Tibial artery (tissue), 4 donors: ENCODE data around the gene SENP8.

Source experiments
- DNase-seq, 2 donors: peaks; one replicate each; pipeline ENCODE4 v3.0.0-alpha.2; 2019
- H3K27ac ChIP-seq, 2 donors: fragments of 200-600 bp; sonication (generic) in 1 of 2; 1 replicate in 1 of 2; 2 replicates in 1 of 2; pipeline ENCODE4 v1.5.1; 2018 to 2019; ENCODE audit warnings: mild to moderate bottlenecking in 1 of 2
- H3K27me3 ChIP-seq, 2 donors: fragments of 200-600 bp; sonication (generic) in 1 of 2; one replicate each; pipeline versions ENCODE4 v1.5.1 to v1.6.0; 2016 to 2019
- H3K36me3 ChIP-seq, 3 donors: fragments of 200-600 bp; sonication (generic) in 2 of 3; one replicate each; pipeline ENCODE4 v1.5.1; 2016 to 2019; ENCODE audit warnings: mild to moderate bottlenecking in 2 of 3
- H3K4me1 ChIP-seq, 4 donors: fragments of 200-600 bp; sonication (generic) in 2 of 4; 1 replicate in 3 of 4; 2 replicates in 1 of 4; pipeline ENCODE4 v1.5.1; 2016 to 2019
- H3K4me3 ChIP-seq, 2 donors: fragments of 200-600 bp; sonication (generic) in 1 of 2; 1 replicate in 1 of 2; 2 replicates in 1 of 2; pipeline ENCODE4 v1.5.1; 2018 to 2019; ENCODE audit warnings: mild to moderate bottlenecking in 2 of 2
- H3K9me3 ChIP-seq, 3 donors: fragments of 200-600 bp; sonication (generic) in 1 of 3; one replicate each; pipeline ENCODE4 v1.5.1; 2016 to 2019
- CTCF ChIP-seq, 2 experiments: fragments of 200-600 bp in 1 of 2; fragments of 450-650 bp in 1 of 2; IDR thresholded peaks; one replicate each; pipeline ENCODE4 v1.5.1; 2017 to 2019; ENCODE audit warnings: antibody characterized with exemption in 2 of 2, mild to moderate bottlenecking in 1 of 2, moderate library complexity in 1 of 2
- intact Hi-C: fragments of 100-400 bp; cut with DNase I; formaldehyde crosslinking; loops from one replicate; pipeline ENCODE4 v1.15.0; 2023; ENCODE audit warnings: low total_unique reads

The SENP8 gene

DNA sequence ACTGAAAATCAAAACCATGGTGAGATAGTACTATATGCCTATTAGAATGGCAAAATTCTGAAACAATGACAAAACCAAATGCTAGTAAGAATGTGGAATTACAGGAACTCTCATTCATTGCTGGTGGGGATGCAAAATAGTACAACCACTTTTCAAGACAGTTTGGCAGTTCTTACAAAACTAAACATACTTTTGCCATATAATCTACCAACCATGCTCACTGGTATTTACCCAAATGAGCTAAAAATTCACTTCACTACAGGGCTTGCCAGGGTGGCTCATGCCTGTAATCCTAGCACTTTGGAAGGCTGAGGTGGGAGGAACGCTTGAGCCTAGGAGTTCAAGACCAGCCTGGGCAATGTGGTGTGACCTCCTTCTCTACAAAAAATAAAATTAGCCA is 40.3 kb upstream of the SENP8 start:
- H3K27ac ChIP-seq = no peak overlapping the region
- no peaks in the 10 kb centered on the region for H3K9me3 ChIP-seq
- H3K36me3 ChIP-seq = no peaks in the 10 kb centered on the region
- intact Hi-C loops = no loop called here
- no peak for TF ChIP-seq CTCF (IDR thresholded peaks at IDR 0.05)
- H3K27me3 ChIP-seq = no peaks in the 10 kb centered on the region
- H3K4me3 ChIP-seq = no peak overlapping the region
- DNase-seq = no peak
- H3K4me1 ChIP-seq = peaks cover 0 to 25% (median 9%) of the 10 kb centered on the region in 4 donors

DNA sequence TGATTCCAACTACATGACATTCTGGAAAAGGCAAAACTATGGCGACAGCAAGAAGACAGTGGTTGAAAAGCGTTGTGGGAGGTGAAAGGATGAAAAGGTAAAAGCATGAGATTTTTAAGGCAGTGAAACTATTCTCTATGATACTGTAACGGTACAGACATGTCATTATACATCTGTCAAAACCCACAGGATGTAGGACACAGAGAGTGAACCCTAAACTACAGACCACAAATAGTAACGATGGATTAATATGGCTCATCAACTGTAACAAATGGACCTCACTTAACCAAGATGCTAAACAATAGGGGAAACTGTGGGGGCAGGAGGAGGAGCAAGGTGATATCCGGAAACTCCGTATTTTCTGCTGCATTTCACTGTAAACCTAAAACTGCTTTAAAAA is 39.3 kb upstream of the SENP8 start:
- no peaks in the 10 kb centered on the region for H3K36me3 ChIP-seq
- no peaks in the 10 kb centered on the region for H3K27me3 ChIP-seq
- no peak for DNase-seq
- no peak for TF ChIP-seq CTCF (IDR thresholded peaks at IDR 0.05)
- H3K4me1 ChIP-seq = peaks cover 0 to 23% (median 9%) of the 10 kb centered on the region in 4 donors
- H3K9me3 ChIP-seq = no peaks in the 10 kb centered on the region
- no peak overlapping the region for H3K4me3 ChIP-seq
- intact Hi-C loops = no loop called here
- H3K27ac ChIP-seq = no peak overlapping the region

DNA sequence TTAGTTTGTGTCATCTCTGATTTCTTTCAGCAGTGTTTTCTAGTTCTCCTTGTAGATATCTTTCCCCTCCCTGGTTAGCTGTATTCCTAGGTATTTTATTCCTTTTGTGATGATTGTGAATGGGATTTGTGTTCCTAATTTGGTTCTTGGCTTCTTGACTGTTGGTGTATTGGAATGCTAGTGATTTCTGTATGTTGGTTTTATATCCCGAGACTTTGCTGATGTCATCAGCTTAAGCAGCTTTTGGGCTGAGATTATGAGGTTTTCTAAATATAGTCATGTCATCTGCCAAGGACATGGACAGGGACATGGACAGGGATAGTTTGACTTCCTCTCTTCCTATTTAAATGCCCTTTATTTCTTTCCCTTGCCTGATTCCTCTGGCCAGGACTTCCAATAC is 36.0 kb upstream of the SENP8 start:
- DNase-seq = no peak
- TF ChIP-seq CTCF (IDR thresholded peaks at IDR 0.05) = no peak
- intact Hi-C loops = no loop called here
- Histone ChIP-seq H3K27ac (no peak overlapping the region), H3K27me3 (no peaks in the 10 kb centered on the region), H3K4me1 (peaks cover 0 to 10% (median 4%) of the 10 kb centered on the region in 4 donors), H3K9me3 (no peaks in the 10 kb centered on the region), H3K4me3 (no peak overlapping the region), H3K36me3 (peaks cover 0 to under 1% (median 0%) of the 10 kb centered on the region in 3 donors)

GRCh38 chr15:72086010-72086697 is 32.0 kb upstream of the SENP8 start:
- Histone ChIP-seq H3K4me3 (no peak overlapping the region), H3K36me3 (peaks cover 0 to 8% (median 0%) of the 10 kb centered on the region in 3 donors), H3K9me3 (no peaks in the 10 kb centered on the region), H3K4me1 (no peaks in the 10 kb centered on the region), H3K27ac (no peak overlapping the region), H3K27me3 (no peaks in the 10 kb centered on the region)
- no peak for TF ChIP-seq CTCF (IDR thresholded peaks at IDR 0.05)
- DNase-seq = no peak
- intact Hi-C loops = no loop called here

DNA sequence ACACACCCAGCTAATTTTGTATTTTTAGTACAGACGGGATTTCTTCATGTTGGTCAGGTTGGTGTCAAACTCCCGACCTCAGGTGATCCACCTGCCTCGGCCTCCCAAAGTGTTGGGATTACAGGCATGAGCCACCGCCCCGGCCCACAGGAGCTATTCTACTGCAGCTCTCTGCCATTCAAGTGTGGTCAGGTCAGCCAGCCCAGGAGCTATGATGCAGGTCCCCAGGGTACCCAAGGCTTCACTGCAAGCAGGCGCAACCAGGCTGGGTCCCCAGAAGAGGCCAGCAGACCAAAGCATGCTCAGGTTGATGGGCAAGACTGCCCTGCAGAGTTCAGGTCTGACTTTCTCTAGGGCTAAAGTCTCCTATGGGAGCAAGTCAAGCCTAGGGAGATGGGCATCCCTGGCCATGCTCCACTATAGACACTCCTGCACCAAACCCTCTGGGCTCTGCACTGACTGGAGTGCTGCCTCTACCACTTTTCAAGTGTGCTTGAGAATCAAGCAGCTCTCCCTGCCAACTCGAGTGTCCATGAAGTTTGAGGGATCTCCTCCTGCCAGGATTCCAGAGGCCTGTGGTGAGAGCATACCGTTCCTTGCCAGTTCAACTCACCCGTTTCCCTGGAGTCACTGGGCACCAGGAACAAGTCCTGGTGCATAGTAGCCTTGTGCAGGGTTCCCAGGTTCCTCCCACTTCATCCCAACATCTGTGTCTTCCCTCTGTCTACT is 31.1 kb upstream of the SENP8 start:
- intact Hi-C loops = no loop called here
- Histone ChIP-seq H3K9me3 (no peaks in the 10 kb centered on the region), H3K27me3 (no peaks in the 10 kb centered on the region), H3K36me3 (peaks cover 0 to 8% (median under 1%) of the 10 kb centered on the region in 3 donors), H3K4me3 (no peak overlapping the region), H3K4me1 (no peaks in the 10 kb centered on the region), H3K27ac (no peak overlapping the region)
- DNase-seq = no peak
- no peak for TF ChIP-seq CTCF (IDR thresholded peaks at IDR 0.05)
